HG03378 (cell line): Measurements from ENCODE around the gene LRP11.
"Not testable (repeated sequence)": the region's sequence is repeated elsewhere in the genome, so short reads cannot be mapped to it uniquely, and the experiment has no call there.

Source experiments
- ATAC-seq: cut with Tn5 transposase; IDR thresholded peaks from one replicate; pipeline ENCODE4 v1.9.1; 2021; ENCODE audit warnings: mild to moderate bottlenecking, moderate library complexity; ENCODE audit not compliant: unreplicated experiment

LRP11 gene

GRCh38 chr6:149871182-149871581 is 7.0 kb upstream of the LRP11 start:
- ATAC-seq: no peak

DNA sequence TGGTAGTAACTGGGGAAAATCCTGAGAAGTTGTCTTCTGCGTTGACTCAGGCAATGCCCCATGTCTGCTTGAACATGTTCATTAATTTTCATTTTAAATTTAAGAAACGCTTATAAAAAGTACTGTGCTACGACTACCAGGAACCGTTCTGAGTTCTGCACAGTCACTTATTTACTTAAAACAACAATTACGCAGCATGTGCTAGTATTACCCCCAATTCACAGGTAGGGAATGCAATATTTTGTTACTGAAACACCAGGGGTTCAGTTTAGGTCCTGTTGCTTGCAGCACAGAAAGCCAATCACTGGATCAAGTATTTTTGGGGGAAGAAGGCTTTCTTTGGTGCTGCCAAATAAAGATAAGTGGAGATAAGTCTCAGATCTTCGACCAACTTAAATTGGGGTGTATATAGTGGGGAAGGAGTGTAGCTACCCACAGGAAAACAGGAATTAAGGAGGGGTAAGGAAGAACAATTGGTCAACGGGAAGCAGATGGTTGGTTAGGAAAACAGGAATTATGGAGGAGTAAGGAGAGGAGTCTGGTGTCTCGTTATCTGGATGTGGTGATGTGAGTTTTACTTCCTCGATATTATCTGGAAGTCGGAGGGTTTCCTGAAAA is 5.2 kb upstream of the LRP11 start:
- ATAC-seq: no peak

- ATAC-seq: no peak
Observed at GRCh38 chr6:149867876-149868640, 3.9 kb upstream of the LRP11 start.

- ATAC-seq: no peak
Observed at GRCh38 chr6:149864578-149865535, 698 bp upstream of the LRP11 start.

DNA sequence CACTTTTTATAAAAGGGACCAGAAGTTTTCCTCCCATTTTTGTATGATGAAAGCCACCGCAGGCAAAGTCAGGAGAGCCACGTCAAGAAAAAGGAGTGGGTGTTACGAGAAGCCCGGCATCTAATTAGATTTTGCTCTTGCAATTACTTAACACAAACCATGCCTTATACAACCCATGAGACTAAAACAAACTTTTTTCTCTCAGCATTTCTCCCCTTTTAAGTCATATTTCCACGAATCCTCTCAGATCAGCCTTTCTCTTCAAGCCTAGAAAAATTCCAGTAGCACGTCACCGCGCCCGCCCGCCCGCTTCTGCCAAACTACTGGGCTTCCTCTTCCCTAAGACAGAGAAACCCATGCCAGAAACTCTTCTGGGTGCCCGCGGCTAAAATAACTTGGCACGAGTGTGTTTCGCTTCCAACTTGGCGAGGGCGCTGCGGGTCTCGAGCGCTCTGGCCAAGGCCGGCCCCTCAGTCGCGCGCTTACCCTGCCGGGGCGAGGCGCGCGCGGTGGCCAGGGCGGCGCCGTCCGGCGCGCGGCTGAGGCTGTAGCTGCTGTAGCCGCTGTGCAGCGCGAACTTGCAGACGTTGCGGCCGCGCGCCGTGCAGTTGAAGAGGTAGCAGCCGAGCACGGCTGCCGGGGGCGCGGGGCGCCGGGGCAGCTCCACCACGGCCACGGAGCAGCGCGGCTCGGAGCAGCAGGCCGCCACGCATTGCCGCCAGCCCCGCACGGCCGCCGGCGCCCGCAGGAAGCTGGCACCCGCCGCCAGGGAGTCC is 1.0 kb downstream of the LRP11 start:
- ATAC-seq: no peak

DNA sequence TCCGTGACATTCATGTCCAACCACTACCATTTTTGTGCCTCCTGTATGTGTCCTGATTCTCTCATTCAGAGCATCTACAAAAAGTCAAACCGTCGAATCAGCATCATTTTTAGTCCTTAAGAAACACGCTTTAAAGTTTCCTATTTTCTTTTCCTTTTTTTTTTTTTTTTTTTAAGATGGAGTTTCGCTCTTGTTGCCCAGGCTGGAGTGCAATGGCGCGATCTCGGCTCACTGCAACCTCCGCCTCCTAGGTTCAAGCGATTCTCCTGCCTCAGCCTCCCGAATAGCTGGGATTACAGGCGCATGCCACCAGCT is 1.8 kb downstream of the LRP11 start:
- not testable (repeated sequence) for ATAC-seq

DNA sequence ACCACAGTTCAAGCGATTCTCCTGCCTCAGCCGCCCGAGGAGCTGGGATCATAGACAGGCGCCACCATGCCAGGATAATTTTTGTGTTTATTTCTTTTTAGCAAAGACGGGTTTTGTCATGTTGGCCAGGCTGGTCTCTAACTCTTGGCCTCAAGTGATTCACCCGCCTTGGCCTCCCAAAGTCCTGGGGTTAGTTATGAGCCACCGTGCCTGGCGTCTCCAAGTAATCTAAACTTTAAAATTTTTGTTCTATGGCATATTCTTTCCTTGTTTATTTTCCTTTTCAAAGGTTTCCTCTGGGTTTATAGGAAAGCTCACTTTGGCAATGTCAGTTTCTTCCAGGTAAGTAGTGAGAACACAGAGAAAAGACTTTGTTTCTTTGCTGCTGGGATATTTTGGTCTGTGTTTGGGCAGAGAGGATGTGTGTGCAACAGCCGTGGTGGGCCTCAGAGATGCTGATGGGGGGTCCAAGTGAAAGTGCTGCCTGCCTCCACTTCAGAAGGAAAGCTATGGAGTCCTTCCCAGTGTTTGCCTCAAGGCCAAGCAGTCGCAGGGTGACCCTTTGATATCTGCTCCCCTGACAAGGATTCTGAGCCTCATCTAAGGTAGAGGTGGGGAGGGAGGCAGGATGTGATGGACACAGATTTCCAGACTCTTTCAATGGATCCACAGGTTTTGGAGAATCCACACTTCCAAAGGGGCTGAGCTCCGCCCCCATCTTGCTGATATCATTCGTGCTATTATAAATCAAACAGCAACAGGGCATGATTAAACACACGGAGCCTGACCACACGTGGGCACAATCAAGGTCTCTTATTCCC is 2.3 kb downstream of the LRP11 start:
- ATAC-seq: no peak

DNA sequence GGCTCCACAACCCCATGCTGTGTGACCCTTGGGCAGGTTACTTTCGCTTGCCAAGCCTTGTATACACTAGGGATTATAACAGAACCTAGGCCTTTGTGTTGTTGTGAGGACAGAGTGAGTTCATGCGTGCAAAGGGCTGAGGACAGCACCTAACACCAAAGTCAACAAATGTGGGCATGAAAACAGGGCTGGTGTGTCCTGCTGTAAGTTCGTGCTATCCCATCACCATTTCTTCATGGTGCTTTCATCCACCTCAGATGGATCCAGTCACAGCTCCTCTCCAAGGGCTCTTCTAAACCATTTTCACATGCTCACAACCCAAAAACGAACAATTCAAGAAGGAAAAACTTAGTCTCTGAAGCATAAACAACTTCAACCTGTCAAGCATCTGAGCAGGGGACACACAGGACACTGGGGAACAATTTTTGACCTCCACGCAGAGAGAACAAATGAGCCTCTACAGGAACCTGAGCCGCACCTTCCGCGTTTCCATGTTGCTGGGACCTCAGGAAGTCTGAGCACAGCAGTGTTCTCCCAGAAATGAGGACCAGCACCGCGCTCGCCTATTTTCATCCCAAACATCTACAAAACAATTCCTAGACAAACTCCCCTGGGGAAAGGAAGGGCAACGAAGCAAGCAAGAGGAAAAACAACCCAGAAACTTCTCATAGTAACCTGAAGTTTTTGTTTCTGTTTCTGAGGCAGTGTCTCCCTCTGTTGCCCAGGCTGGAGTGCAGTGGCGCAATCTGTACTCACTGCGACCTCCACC is 3.1 kb downstream of the LRP11 start:
- ATAC-seq: no peak

DNA sequence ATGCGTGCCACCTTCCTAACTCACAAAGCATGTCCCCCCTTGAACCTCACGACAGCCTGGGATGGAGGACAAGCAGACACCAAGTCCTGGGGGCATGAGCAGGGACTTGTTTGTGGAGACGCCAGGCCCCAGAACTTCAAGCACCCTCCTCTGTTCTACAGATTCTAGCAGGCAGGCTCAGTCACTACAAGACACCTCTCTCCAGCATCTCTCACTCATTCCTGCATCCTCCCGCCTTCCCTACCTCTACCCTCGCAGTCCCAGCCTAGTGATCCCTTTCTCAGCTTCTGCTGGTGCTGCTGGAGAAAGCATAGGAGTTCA is 3.7 kb downstream of the LRP11 start:
- no peak for ATAC-seq

GRCh38 chr6:149859938-149860337 is 4.2 kb downstream of the LRP11 start:
- no peak for ATAC-seq

DNA sequence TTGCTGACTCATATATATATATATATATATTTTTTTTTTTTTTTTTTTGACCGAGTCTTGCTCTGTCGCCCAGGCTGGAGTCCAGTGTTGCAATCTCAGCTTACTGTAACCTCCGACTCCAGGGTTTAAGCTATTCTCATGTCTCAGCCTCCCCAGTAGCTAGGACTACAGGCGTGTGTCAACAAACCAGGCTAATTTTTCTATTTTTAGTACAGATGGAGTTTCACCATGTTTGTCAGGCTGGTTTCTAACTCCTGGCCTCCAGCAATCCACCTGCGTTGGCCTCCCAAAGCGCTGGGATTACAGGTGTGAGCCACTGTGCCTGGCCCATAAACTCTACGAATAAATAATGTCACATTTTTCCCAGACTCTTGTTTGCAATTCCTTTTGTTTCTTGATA is 4.8 kb downstream of the LRP11 start:
- no peak for ATAC-seq

DNA sequence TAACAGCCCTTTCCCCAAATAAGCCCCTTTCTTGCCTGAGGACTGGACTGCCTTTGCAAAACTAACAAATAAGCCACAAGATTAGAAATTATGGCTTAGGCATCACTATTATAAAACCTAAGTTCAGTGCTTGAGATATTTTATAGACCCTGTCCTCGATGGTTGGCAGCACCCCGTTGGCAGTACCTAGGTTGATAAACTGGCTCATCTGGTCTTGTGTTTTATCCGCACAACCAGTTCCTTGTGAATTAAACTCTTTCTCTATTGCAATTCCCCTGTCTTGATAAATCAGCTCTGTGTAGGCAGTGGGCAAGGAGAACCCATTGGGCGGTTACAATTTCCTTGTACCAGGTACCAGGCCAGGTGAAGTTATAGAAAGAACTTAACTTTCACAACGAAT is 6.6 kb downstream of the LRP11 start:
- no peak for ATAC-seq

DNA sequence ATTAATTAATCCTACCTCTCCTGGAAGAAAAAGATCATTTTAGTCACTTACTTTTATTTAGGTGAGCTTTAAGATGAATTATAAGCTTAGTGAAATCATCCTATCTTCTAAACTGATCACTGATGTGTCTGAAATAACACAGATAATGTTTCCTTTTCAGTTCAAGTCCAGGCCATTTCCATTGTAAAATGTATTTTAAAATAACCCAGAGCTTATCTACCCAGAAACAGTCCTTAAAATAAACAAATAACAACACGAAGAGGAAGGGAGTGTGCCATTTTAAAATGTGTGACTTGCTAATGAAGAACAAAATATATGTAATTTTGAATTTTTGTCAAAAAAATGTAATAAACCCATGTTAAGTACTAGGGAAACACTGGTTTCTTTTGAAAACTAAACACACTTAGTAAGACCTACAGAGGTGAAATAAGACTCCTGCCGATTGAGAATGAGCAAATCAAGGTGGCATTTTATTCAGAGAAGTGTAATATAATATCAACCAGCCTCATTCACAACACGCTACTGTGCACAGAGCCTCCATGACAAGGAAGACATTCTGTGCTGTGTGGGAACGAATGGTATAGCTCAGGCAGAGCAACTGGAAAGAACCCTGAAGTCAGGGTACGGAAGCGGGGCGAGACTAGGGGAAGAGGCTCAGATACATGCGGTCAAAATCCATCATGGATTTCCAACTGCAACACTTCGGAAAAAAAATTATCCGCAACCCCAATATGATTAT is 7.7 kb downstream of the LRP11 start:
- no peak for ATAC-seq

DNA sequence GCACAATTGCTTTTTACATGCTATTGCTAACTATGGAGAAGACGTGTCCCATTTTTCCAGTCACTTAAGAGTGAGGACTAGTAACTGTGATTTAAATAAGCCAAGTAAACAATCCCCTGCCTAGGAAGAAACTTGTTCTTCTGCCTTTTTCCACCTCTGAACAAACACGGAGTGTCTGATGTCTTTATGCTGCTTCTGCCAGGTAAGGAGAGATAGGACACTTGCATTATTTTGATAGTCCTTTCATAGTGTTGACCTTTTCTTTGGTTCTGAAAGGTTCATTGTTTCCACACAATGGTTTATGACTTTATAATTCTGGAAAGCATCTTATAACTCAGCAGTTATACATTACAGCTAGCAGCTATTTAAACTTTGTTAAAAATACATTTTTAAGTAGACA is 8.4 kb downstream of the LRP11 start:
- no peak for ATAC-seq

GRCh38 chr6:149855040-149855654 is 9.0 kb downstream of the LRP11 start:
- ATAC-seq: no peak

- no peak for ATAC-seq
Observed at GRCh38 chr6:149854532-149854931, 9.6 kb downstream of the LRP11 start.

DNA sequence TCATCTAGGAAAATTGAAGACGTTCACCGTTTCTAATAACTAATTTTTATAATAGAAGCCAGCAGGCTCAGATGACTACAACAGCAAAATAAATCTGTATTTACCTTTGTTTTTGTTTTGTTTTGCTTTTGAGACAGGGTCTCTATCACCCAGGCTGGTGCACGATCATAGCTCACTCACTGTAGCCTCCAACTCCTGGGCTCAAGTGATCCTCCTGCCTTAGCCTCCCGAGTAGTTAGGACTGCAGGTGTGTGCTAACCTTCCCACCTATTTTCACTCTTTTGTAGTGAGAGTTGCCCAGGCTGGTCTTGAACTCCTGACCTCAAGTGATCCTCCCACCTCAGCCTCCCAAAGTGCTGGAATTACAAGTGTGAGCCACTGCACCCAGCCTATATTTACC is 10.1 kb downstream of the LRP11 start:
- ATAC-seq: not testable (repeated sequence)

GRCh38 chr6:149852881-149853280 is 11.3 kb downstream of the LRP11 start:
- no peak for ATAC-seq
